GF-D8 (cell line): ENCODE results near the gene HCN4.
"Not testable (repeated sequence)": the region's sequence is repeated elsewhere in the genome, so short reads cannot be mapped to it uniquely, and the experiment has no call there.

Experiments used
- DNase-seq: peaks from one replicate; lab custom pipeline; 2025; lab: John Stamatoyannopoulos, UW

The HCN4 gene

GRCh38 chr15:73368301-73369136, at the start of gene HCN4:
Gene HCN4, minus strand, starts transcription at chr15:73368958. Its CDS starts 688 bp downstream, at chr15:73368270.
- DNase-seq: no peak

- DNase-seq: no peak
These were observed 46.1 kb upstream of the HCN4 start for GRCh38 chr15:73414876-73415275.

- DNase-seq: no peak
These were observed 34.4 kb upstream of the HCN4 start for GRCh38 chr15:73403171-73403570.

- not testable (repeated sequence) for DNase-seq
These were observed 31.5 kb upstream of the HCN4 start for GRCh38 chr15:73400222-73400621.

- no peak for DNase-seq
These were observed 30.1 kb upstream of the HCN4 start for GRCh38 chr15:73398861-73399260.

- DNase-seq: no peak
These were observed 28.7 kb upstream of the HCN4 start for GRCh38 chr15:73397461-73397860.

GRCh38 chr15:73395671-73396070, 26.9 kb upstream of the HCN4 start:
- DNase-seq: no peak

- DNase-seq: no peak
These were observed 26.0 kb upstream of the HCN4 start for GRCh38 chr15:73394782-73395181.

- no peak for DNase-seq
These were observed 24.6 kb upstream of the HCN4 start for GRCh38 chr15:73393336-73393735.

- no peak for DNase-seq
These were observed 23.3 kb upstream of the HCN4 start for GRCh38 chr15:73392025-73392424.

GRCh38 chr15:73391128-73391872, 22.5 kb upstream of the HCN4 start:
- DNase-seq: no peak

GRCh38 chr15:73389971-73390544, 21.3 kb upstream of the HCN4 start:
- DNase-seq: no peak

- no peak for DNase-seq
These were observed 20.8 kb upstream of the HCN4 start for GRCh38 chr15:73389539-73389938.

- DNase-seq: no peak
These were observed 19.6 kb upstream of the HCN4 start for GRCh38 chr15:73388256-73388781.

GRCh38 chr15:73387507-73388255, 18.9 kb upstream of the HCN4 start:
- DNase-seq: no peak

- no peak for DNase-seq
These were observed 18.2 kb upstream of the HCN4 start for GRCh38 chr15:73386886-73387506.

- no peak for DNase-seq
These were observed 17.5 kb upstream of the HCN4 start for GRCh38 chr15:73386238-73386637.

- DNase-seq: no peak
These were observed 16.4 kb upstream of the HCN4 start for GRCh38 chr15:73385205-73385604.

GRCh38 chr15:73383310-73384189, 14.8 kb upstream of the HCN4 start:
- no peak for DNase-seq

GRCh38 chr15:73382115-73382514, 13.4 kb upstream of the HCN4 start:
- DNase-seq: no peak
